ENCODE data around the gene CORO7.

DNA sequence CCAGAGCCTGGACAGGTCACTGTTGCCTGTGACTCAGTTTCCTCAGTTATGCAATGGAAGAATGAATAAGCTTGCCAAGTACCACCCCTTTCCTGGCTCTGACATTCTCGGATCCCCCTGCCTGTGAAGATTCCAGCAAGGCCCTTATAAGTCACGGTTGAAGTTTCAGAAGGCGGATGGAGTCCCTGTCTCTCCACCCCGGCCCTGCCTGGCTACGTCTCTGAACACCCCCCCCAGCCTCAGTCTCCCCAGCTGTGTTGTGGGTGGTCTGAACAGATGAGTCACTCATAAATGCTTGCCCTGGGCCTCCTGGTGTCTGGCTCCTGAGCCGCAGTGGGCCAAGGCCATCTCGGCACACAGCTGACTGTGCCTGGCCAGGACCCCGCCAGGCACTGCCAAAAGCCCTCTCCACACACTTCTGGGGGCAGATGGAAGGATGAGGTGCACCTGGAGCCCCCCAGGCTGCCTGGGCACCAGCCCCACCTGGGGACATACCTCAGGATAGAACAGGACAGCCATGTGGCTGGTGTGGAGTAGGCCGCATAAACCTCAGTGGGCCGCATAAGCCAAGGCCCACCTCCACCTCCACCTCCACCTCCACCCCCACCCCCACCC lies 29.3 kb downstream of the CORO7 start:
- TF ChIP-seq POLR2A (IDR thresholded peaks at IDR 0.05; ENCODE audit: low read depth, low read length), result no peak
- no peak for TF ChIP-seq POLR2AphosphoS5 (IDR thresholded peaks at IDR 0.05; ENCODE audit: low read depth, low read length)
- TF ChIP-seq SPI1 (IDR thresholded peaks at IDR 0.05; ENCODE audit: low read depth, low read length), result no peak
- TF ChIP-seq TAF1 (IDR thresholded peaks at IDR 0.05; ENCODE audit: low read depth, low read length), result no peak
